ENCODE measurements around the gene CNTN5. TPM values are rescaled to one million over a fixed set of nuclear protein-coding genes. Genes with fewer than 3 reads are reported as not detected.
A peak's percentile ranks its signal among the peaks of the same experiment; 100 is the strongest.

Gene CNTN5
- polyA plus RNA-seq, 1 of the 3 experiments (the other 2 are of a cell fraction), result not detected

- Histone ChIP-seq H3F3A (replicated peaks; ENCODE audit: insufficient read depth) (no peaks in the 10 kb centered on the region), H3K4me1 (ENCODE audit: control insufficient read depth in 1 of 2, insufficient read depth in 2 of 2, low read depth in 1 of 2, low read length in 1 of 2) (no peaks in the 10 kb centered on the region), H3K4me3 (ENCODE audit: low read depth in 2 of 2, low read length in 1 of 2) (no peak overlapping the region), H3K79me2 (ENCODE audit: insufficient read depth) (no peaks in the 10 kb centered on the region), H2AFZ (ENCODE audit: low read depth) (no peak overlapping the region), H3K4me2 (no peak overlapping the region), H3K36me3 (replicated peaks in 1 of 2; ENCODE audit: control insufficient read depth in 1 of 2, insufficient read depth in 2 of 2, low read length in 1 of 2) (no peaks in the 10 kb centered on the region), H3K9me3 (no peaks in the 10 kb centered on the region; the same call in 1 of the 2 replicates), H3K9me2 (no peaks in the 10 kb centered on the region), H4K20me1 (ENCODE audit: insufficient read depth) (no peaks in the 10 kb centered on the region), H3K9ac (no peak overlapping the region), H3K27ac (ENCODE audit: low read depth in 2 of 2, low read length in 1 of 2) (no peak overlapping the region), H3K27me3 (ENCODE audit: insufficient read depth) (no peaks in the 10 kb centered on the region)
- no peak for DNase-seq
- ChIA-PET POLR2A (no interaction called here), CTCF (no interaction called here)
- TF ChIP-seq ELF1 (IDR thresholded peaks at IDR 0.05) (no peak), PBX3 (IDR thresholded peaks at IDR 0.05) (no peak), SIN3A (IDR thresholded peaks at IDR 0.05; ENCODE audit: borderline replicate concordance, low read depth, low read length) (no peak), MXI1 (IDR thresholded peaks at IDR 0.05; ENCODE audit: low read depth, low read length) (no peak), FOXJ3 (CRISPR knock-in tag; IDR thresholded peaks at IDR 0.05) (no peak), CTCF (IDR thresholded peaks at IDR 0.05) (peak; percentile 13; the same call in 1 of the 2 replicates), REST (IDR thresholded peaks at IDR 0.05; ENCODE audit: low read depth, low read length) (no peak)
These were observed 666.6 kb downstream of the CNTN5 start for GRCh38 chr11:99687320-99687719.

DNA sequence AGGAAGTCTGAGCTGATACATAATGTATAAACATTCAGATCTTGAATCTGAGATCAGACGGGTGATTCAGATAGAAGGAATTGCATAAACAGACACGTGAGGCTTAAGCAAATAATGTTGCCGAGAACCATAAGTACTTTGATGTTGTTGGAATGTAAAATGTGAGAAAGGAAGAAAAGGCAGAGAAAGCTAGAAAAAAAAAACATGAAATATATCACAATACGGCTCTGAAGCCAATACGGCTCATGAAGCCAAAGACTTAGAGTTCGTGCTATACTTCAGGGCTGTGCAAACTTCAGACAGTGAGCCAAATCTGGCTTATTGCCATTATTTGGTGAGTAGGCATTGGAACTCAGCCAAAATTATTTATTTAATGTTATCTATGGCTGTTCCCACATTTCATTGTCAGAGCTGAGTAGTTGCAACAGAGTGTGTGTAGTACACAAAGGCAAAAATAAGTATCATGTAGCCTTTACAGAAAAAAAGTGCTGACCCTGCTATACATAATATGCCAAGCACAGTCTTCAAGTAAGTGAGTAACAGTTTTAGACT is 673.3 kb downstream of the CNTN5 start:
- H3K9me3 ChIP-seq, result no peaks in the 10 kb centered on the region
- no peaks in the 10 kb centered on the region for H3K4me1 ChIP-seq (ENCODE audit: control insufficient read depth in 1 of 2, insufficient read depth in 2 of 2, low read depth in 1 of 2, low read length in 1 of 2)
- no peak overlapping the region for H3K9ac ChIP-seq
- H3K4me3 ChIP-seq (ENCODE audit: low read depth in 2 of 2, low read length in 1 of 2), result no peak overlapping the region
- no peak for DNase-seq
- 13% methylated on average over 6 of the region's 6 CpGs for WGBS (ENCODE audit: low lambda C conversion rate)
- no peaks in the 10 kb centered on the region for H3K79me2 ChIP-seq (ENCODE audit: insufficient read depth)
- 0 out of 2 replicates have a peak overlapping the region, but pooled peaks have one; percentile 31 for H2AFZ ChIP-seq (ENCODE audit: low read depth)
- TF ChIP-seq NFIC (IDR thresholded peaks at IDR 0.05; ENCODE audit: borderline replicate concordance), result 0 out of 2 replicates have a peak, but pooled peaks have one; percentile 24
- TF ChIP-seq MXI1 (IDR thresholded peaks at IDR 0.05; ENCODE audit: low read depth, low read length), result no peak
- H3K4me2 ChIP-seq, result peak overlapping the region; percentile 13; the same call in 1 of the 2 replicates
- H3K36me3 ChIP-seq (replicated peaks in 1 of 2; ENCODE audit: control insufficient read depth in 1 of 2, insufficient read depth in 2 of 2, low read length in 1 of 2), result no peaks in the 10 kb centered on the region
- ChIA-PET POLR2A (no interaction called here), CTCF (no interaction called here)
- H3K27ac ChIP-seq (ENCODE audit: low read depth in 2 of 2, low read length in 1 of 2), result no peak overlapping the region
- no peaks in the 10 kb centered on the region for H3K9me2 ChIP-seq
- no peaks in the 10 kb centered on the region for H3K27me3 ChIP-seq (ENCODE audit: insufficient read depth)
- H3F3A ChIP-seq (replicated peaks; ENCODE audit: insufficient read depth), result no peaks in the 10 kb centered on the region
- no peaks in the 10 kb centered on the region for H4K20me1 ChIP-seq (ENCODE audit: insufficient read depth)

All from SK-N-SH (cell line).